Measurements from ENCODE around the gene CCR6. TPM values are rescaled to one million over a fixed set of nuclear protein-coding genes. Genes with fewer than 3 reads are reported as not detected.

CCR6 gene
- total RNA-seq, 2 experiments from 2014 or later, result 3.1 to 5.3 TPM

DNA sequence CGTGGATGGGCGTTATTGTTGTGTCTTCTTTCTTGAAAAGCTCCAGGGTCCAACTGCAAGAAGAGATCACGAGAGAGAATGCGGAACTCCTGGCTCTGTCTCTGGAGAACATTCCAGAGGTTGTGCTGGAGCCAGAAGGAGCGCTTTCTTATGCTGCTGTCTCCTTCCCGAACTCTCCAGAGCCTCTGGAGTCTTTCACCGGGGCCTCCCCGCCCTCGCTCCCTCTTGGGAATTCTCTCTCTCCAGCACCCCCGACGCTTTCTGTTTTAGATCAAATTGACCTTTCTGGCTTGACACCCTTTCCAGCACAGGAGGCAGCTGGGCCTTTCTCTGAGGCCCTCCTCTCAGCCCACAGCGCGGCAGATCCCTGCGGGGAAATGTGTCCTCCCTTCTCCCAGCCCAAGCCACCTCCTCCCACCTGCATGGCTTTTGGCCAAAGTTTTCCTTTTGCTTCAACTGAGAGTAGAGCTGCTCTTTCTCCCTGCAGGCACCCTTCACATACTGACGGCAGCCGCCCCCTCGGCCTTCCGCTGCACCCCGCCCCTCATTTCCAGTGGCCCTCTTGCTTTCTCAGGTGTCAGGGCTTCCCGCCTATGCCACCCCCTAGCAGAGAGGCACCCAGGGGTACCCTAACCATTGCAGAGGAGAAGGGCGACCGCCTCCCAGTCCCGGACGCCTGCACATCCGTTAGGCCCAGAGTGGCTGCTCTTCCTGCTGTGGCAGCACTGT lies 6.6 kb upstream of the CCR6 start:
- CTCF ChIA-PET, result no interaction called here
- POLR2A ChIA-PET, result no interaction called here

DNA sequence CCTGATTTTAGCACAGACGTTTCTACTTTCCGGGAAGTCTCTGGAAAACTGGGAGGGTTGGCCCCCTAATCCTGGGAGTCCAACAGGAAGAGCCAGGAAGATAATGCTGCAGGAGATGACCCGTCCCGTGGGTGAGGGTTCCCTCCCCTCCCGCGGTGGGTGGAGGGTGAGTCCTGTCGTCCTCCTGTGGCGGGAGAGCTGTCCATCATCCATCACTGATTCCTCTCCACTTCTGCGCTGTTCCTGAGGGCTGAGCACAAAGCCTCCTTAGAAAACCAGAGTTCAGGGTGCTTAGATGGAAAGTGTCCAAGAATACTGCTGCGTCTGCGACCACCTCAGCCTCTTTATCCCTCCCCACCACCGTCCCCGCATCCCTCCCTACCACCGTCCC lies 6.1 kb upstream of the CCR6 start:
- ChIA-PET POLR2A (no interaction called here), CTCF (no interaction called here)

GRCh38 chr6:167118006-167118405 lies 4.9 kb upstream of the CCR6 start:
- POLR2A ChIA-PET, result no interaction called here
- CTCF ChIA-PET, result interaction anchor here (0.7 to 3.5 kb wide), 3 partner anchors 24 to 110 kb away, joined by 3 to 7 read pairs (median 3); no protein-coding TSS in a partner anchor

- CTCF ChIA-PET, result interaction anchor here (0.9 to 3.5 kb wide), 3 partner anchors 23 to 343 kb away, joined by 4 to 7 read pairs (median 5); partner anchors contain the start of gene RNASET2
- POLR2A ChIA-PET, result no interaction called here
Observed at GRCh38 chr6:167118839-167119238, 4.1 kb upstream of the CCR6 start.

GRCh38 chr6:167119670-167120582 lies 3.0 kb upstream of the CCR6 start:
- CTCF ChIA-PET, result interaction anchor here (0.6 to 3.5 kb wide), 6 partner anchors 14 to 344 kb away, joined by 3 to 7 read pairs (median 4); partner anchors contain the start of gene RNASET2
- POLR2A ChIA-PET, result no interaction called here

- POLR2A ChIA-PET, result no interaction called here
- CTCF ChIA-PET, result interaction anchor here (1.4 to 3.5 kb wide), 2 partner anchors 14 to 21 kb away, joined by 3 to 7 read pairs; no protein-coding TSS in a partner anchor
Observed at GRCh38 chr6:167120583-167120903, 2.4 kb upstream of the CCR6 start.

DNA sequence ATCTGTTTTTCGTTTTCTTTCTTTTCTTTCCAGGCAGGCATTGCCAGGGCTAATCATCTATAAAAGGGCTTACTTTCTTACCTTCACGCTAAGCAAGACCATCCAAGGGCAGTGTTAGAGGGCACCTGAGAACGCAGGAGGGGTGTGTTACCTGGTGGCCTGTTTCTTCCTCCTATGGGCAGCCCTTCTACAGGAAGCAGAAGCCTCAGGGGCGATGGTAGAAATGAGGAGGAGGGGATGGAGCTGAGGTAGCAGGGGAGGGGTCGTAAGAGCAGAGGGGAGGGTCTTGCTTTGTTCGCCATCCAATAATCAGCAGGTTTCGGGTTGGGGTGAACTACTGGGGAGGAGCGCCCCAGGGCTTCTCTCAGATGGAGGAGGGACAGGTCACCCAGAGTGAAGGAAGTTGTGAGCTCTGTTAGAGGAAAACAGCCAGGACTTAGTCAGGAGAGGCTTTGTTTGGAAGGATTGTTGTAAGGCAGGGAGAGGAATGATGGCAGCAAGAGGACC lies 1.5 kb upstream of the CCR6 start:
- ChIA-PET POLR2A (no interaction called here), CTCF (interaction anchor here (1.5 kb wide), 1 partner anchor 27 kb away, joined by 4 read pairs; no protein-coding TSS in a partner anchor)

DNA sequence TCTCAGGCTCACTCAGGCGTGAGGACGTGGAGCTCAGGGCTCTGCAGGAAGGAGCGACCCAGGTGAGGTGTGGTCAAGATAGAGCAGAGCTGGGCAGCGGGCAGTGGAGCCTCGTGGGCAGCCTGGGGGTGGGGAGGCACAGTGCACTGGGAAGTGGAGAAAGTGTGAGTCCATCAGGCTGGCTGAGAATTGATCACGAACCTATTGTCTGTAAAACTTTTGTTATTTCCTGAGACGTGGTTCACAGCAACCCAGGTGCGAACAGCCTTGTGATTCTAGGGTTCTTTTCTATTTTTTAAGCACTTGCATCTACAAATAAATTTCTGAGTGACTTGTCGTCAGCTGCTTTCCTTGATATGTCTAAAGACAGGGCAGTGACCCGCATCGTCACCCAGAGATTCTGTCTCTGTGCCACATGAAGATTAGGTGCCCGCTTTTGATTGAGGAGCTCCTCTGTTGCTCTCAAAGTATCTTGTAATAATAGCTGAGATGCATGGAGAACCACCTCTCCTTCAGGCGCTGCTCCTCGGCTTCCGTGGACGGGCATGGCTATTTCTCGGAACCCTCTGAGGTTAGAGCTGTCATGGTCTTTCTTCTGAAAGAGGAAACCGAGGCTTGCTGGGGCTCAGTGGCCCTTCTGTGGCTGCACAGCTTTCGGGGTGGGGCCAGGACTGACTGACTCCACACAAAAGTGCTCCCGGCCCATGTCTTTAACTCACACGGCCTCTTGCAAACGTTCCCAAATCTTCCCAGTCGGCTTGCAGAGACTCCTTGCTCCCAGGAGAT lies 662 bp upstream of the CCR6 start:
- CTCF ChIA-PET, result interaction anchor here (1.3 to 1.5 kb wide), 2 partner anchors 12 to 28 kb away, joined by 3 to 4 read pairs; no protein-coding TSS in a partner anchor
- POLR2A ChIA-PET, result no interaction called here

DNA sequence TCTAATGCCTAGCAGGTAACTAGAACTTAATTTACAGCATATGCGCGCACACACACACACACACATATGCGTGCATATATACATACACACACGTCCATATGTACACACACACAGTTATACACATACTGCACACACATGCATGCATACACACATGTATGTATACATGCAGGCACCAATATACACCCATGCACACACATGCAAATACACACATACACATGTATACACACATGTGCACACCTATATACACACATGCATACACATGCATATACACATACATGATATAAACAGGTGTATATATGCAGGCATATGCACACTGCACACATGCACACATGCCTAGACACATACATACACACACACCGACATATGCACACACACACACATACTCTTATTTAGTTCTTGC lies 1.9 kb downstream of the CCR6 start:
- POLR2A ChIA-PET, result interaction anchor here (0.6 kb wide), 1 partner anchor 153 kb away, joined by 3 read pairs; no protein-coding TSS in a partner anchor

DNA sequence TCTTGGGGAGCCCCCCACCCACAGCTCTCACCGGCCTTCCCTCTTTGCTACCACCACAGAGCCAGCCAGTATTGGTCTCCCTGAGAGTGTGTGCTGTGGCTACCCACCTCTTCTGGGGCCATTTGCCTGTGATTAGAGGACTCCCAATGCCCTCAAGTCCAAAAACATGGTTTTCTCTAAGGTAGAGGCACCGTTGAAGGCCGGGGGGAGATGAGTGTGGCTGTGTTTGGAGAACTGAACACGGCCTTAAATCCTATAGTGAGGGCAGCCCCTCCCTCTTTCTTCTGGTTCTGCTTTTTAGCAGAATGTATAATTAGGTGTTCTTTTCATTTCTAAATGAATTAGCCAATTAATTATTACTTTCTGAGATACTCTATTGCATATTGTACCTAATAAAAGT lies 2.5 kb downstream of the CCR6 start:
- CTCF ChIA-PET, result no interaction called here
- POLR2A ChIA-PET, result no interaction called here

More for the DNA sequence above, 1.9 kb downstream of the CCR6 start:
- CTCF ChIA-PET, result no interaction called here

DNA sequence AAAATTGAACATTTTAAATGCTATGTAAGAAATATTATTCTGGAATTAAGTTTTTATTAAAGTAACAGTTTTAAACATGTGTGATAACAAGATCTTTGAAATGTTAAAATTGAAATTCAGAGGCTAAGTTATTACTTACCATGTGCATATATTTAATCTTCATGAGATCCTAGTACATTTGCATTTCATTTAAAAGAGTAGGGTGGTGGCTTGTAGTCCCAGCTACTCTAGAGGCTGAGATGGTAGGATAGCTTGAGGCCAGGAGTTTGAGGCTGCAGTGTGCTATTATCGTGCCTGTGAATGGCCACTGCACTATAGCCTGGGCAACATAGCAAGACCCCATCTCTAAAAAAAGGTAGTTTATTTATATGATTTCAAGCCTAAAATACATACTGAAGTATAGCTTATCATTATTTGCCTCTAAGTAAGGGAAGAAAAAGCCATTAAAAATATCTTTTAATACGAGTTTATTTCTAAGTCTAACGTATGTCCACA lies 3.0 kb downstream of the CCR6 start:
- POLR2A ChIA-PET, result no interaction called here

DNA sequence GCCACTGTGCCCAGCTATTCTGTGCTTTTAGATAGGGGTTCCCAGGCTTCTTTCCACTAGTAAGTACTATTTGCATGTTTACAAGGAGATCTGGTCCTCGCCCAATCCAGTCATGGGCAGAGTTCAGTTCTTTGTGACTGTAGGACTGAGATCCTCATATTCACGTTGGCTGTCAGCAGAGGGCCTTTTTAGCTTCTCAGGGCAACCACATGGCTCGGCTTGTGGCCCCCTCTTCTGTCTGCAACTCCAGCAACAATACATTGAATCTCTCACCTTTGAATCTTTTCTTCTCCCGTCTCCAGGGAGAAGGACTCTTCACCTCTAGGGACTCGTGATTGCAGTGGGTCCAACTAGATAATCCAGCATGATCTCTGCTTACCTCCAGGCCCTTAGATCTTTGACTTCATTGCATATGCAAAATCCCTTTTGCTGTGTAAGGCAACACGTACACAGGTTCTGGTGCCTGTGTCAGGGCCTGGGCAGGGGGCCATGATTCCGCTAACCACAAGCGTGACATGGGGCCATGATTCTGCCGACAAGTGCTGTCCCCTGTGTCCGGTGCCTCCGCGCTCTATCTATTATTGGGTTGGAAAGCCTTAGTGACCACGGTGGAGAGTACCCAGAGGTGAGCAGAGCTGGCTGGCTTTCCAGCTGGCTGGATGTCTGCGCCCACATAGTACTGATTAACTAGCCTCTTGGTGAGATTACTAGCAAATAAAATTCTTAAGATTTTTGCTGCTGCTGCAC lies 5.1 kb downstream of the CCR6 start:
- CTCF ChIA-PET, result no interaction called here
- POLR2A ChIA-PET, result no interaction called here

More for the DNA sequence above, 3.0 kb downstream of the CCR6 start:
- CTCF ChIA-PET, result no interaction called here

- ChIA-PET POLR2A (no interaction called here), CTCF (interaction anchor here (2.5 kb wide), 1 partner anchor 13 kb away, joined by 8 read pairs; no protein-coding TSS in a partner anchor)
Observed at GRCh38 chr6:167129159-167129558, 6.3 kb downstream of the CCR6 start.

GRCh38 chr6:167129562-167129961 lies 6.7 kb downstream of the CCR6 start:
- CTCF ChIA-PET, result interaction anchor here (2.5 kb wide), 1 partner anchor 12 kb away, joined by 8 read pairs; no protein-coding TSS in a partner anchor

DNA sequence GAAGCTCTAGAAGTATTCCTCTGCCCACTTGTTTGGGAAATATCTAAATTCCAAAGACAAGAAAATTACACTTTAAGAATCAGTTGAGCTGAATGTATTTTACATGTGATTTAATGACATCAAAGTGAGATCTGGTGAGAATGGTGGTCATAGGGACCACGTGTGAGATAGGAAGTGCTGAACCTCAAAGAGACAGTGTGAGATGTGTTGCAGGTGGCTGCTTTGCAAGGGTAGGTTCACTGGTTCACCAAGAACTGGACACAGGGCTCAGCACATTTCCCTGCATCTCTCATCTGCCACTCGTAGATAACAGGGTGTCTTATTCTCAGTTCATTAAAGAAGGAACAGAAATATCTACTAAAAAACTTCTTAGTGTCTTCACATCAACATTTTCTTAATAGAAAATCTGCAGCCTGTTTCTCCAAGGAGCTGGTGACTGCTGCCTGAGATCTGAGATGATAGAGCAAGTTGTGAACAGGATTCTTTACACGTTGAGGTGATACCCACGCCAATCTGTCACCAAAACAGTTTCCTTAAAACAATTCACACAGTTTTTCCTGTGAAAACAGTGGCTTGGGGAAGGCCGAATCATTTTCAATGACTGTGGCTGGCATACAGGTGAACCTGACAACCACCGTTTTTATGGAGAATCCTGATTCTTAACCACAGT lies 7.2 kb downstream of the CCR6 start:
- CTCF ChIA-PET, result interaction anchor here (2.5 kb wide), 1 partner anchor 12 kb away, joined by 8 read pairs; no protein-coding TSS in a partner anchor
- POLR2A ChIA-PET, result no interaction called here

More at GRCh38 chr6:167129562-167129961, 6.7 kb downstream of the CCR6 start:
- POLR2A ChIA-PET, result no interaction called here

GRCh38 chr6:167130712-167131684 lies 8.1 kb downstream of the CCR6 start:
- POLR2A ChIA-PET, result no interaction called here

More at GRCh38 chr6:167130712-167131684, 8.1 kb downstream of the CCR6 start:
- CTCF ChIA-PET, result interaction anchor here (2.5 kb wide), 1 partner anchor 11 kb away, joined by 8 read pairs; no protein-coding TSS in a partner anchor
